Neural progenitor cell (in vitro differentiated cells): ENCODE data around the gene CDH23. TPM values are rescaled to one million over a fixed set of nuclear protein-coding genes. Genes with fewer than 3 reads are reported as not detected.

Experiments
- DNase-seq: peaks from one replicate; pipeline ENCODE4 v3.0.0-alpha.2; 2016; ENCODE audit warnings: low spot score
- H2AFZ ChIP-seq: fragments of 200-600 bp; sonication (generic); replicated peaks from 2 replicates; pipeline ENCODE4 v1.6.1; 2016; ENCODE audit warnings: antibody characterized with exemption
- H3F3A ChIP-seq: fragments of 200-600 bp; sonication (generic); 2 replicates; pipeline ENCODE4 v1.6.1; 2016; ENCODE audit warnings: antibody characterized with exemption, low read depth
- H3K27ac ChIP-seq: fragments of 200-600 bp; sonication (generic); 2 replicates; pipeline ENCODE4 v1.5.1; 2016; ENCODE audit warnings: mild to moderate bottlenecking
- H3K27me3 ChIP-seq: fragments of 200-600 bp; sonication (generic); 2 replicates; pipeline ENCODE4 v1.6.1; 2016; ENCODE audit warnings: mild to moderate bottlenecking, moderate library complexity
- H3K36me3 ChIP-seq: fragments of 200-600 bp; sonication (generic); 2 replicates; pipeline ENCODE4 v1.5.1; 2016
- H3K4me1 ChIP-seq: fragments of 200-600 bp; sonication (generic); 2 replicates; pipeline ENCODE4 v1.6.1; 2016; ENCODE audit warnings: mixed run types
- H3K4me2 ChIP-seq: fragments of 200-600 bp; sonication (generic); 2 replicates; pipeline ENCODE4 v1.6.1; 2016
- H3K4me3 ChIP-seq: fragments of 200-600 bp; sonication (generic); 2 replicates; pipeline ENCODE4 v1.5.1; 2016
- H3K79me2 ChIP-seq: fragments of 200-600 bp; sonication (generic); 2 replicates; pipeline ENCODE4 v1.6.1; 2016; ENCODE audit warnings: low read depth
- H3K9ac ChIP-seq: fragments of 200-600 bp; sonication (generic); 2 replicates; pipeline ENCODE4 v1.6.1; 2016
- H3K9me3 ChIP-seq: fragments of 200-600 bp; sonication (generic); 2 replicates; pipeline ENCODE4 v1.5.1; 2016; ENCODE audit warnings: low read depth
- H4K20me1 ChIP-seq: fragments of 200-600 bp; sonication (generic); 2 replicates; pipeline ENCODE4 v1.6.1; 2016; ENCODE audit warnings: low read depth
- H3K27ac Mint-ChIP-seq: 3 replicates; pipeline ENCODE4 v1.8.0; 2021; ENCODE audit warnings: mixed read lengths
- H3K27me3 Mint-ChIP-seq: 2 replicates; pipeline ENCODE4 v1.8.0; 2022; ENCODE audit warnings: low read depth, mild to moderate bottlenecking, inconsistent platforms, moderate library complexity, mixed read lengths; ENCODE audit not compliant: insufficient read depth
- H3K36me3 Mint-ChIP-seq: 3 replicates; pipeline ENCODE4 v1.8.0; 2021; ENCODE audit warnings: mixed read lengths
- H3K4me1 Mint-ChIP-seq: 3 replicates; pipeline ENCODE4 v1.8.0; 2021; ENCODE audit warnings: mixed read lengths
- H3K4me3 Mint-ChIP-seq: 3 replicates; pipeline ENCODE4 v1.8.0; 2021; ENCODE audit warnings: mild to moderate bottlenecking, moderate library complexity, mixed read lengths
- H3K9me3 Mint-ChIP-seq: 3 replicates; pipeline ENCODE4 v1.8.0; 2020; ENCODE audit warnings: mixed read lengths
- EZH2 ChIP-seq: fragments of 200-600 bp; sonication (generic); IDR thresholded peaks from 2 replicates; pipeline ENCODE4 v1.6.1; 2017; ENCODE audit warnings: antibody characterized with exemption, mild to moderate bottlenecking, moderate library complexity
- EZH2phosphoT487 ChIP-seq: fragments of 200-600 bp; sonication (generic); IDR thresholded peaks from 2 replicates; pipeline ENCODE4 v1.6.1; 2017; ENCODE audit warnings: antibody characterized with exemption
- total RNA-seq: library from RNA; depleted of rRNA; stranded (reverse); fragments of >200 nt; gene quantifications from 2 replicates; pipeline ENCODE4 v1.2.3, GENCODE V29; 2015; ENCODE audit warnings: low replicate concordance
- TF ChIP-seq, protein P1 (sequence below): fragments of 200-600 bp; sonication (generic); IDR thresholded peaks from 2 replicates; pipeline ENCODE4 v1.5.1; 2017; ENCODE audit warnings: antibody characterized with exemption, mild to moderate bottlenecking

The CDH23 gene
- total RNA-seq, 1 donor from 2014 or later = 5.9 TPM

DNA sequence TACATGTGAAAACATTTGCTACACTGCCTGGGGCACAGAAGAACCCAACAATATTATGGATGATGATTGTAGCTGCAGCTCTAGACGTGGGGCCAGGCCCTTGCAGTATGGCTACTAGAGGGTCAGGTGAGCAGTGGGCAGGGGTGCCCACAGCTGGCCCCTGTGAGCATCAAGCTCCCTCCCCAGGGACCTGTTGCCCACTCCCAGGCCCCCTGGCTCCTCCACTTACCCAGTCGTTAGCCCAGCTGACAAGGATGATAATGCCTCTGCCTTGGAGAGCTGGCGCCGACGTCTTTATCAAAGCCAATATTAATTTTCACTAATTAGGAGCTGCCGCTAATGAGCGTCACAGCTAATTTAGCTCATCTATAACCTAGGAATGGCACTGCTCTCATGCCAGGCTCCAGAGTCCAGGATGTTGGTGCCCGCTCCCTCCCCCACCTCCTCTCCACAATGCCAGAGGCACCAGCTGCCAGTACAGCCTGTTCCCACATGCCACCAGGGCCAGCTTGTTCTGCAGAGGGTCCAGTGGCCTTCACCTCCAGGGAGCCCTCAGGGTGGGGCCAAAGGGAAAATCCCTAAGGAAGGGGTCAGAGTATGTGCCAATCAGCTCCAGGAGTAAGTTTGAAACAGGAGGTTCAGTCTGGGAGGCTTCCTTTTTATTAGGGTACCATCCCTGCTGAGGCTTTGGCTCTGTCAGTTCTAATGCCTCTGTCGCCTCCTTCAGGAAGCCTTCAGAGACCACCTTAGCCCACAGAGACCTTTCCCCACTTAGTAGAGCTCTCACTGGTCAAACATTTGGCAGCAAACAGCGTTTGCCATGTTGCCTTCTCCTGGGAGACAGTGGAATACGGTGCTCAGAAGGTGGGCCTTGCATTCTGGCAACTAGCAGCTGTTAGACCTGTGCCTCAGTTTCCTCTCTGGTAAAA, 77.2 kb downstream of the CDH23 start:
- TF ChIP-seq, protein P1, sequence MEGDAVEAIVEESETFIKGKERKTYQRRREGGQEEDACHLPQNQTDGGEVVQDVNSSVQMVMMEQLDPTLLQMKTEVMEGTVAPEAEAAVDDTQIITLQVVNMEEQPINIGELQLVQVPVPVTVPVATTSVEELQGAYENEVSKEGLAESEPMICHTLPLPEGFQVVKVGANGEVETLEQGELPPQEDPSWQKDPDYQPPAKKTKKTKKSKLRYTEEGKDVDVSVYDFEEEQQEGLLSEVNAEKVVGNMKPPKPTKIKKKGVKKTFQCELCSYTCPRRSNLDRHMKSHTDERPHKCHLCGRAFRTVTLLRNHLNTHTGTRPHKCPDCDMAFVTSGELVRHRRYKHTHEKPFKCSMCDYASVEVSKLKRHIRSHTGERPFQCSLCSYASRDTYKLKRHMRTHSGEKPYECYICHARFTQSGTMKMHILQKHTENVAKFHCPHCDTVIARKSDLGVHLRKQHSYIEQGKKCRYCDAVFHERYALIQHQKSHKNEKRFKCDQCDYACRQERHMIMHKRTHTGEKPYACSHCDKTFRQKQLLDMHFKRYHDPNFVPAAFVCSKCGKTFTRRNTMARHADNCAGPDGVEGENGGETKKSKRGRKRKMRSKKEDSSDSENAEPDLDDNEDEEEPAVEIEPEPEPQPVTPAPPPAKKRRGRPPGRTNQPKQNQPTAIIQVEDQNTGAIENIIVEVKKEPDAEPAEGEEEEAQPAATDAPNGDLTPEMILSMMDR = peak; percentile 27
- TF ChIP-seq EZH2phosphoT487 = no peak
- no peaks in the 10 kb centered on the region for H3K9me3 Mint-ChIP-seq
- H3K4me2 ChIP-seq = no peak overlapping the region
- peaks cover 12% of the 10 kb centered on the region for H3K4me1 ChIP-seq
- no peaks in the 10 kb centered on the region for H3K79me2 ChIP-seq
- no peaks in the 10 kb centered on the region for H3K36me3 ChIP-seq
- no peaks in the 10 kb centered on the region for H3K27me3 ChIP-seq
- no peak overlapping the region for H3K9ac ChIP-seq
- H3K9me3 ChIP-seq = no peaks in the 10 kb centered on the region
- H3K27me3 Mint-ChIP-seq = peaks cover 16% of the 10 kb centered on the region
- H3K4me3 ChIP-seq = no peak overlapping the region
- H4K20me1 ChIP-seq = no peaks in the 10 kb centered on the region
- H2AFZ ChIP-seq = no peak overlapping the region
- H3K27ac ChIP-seq = no peak overlapping the region
- peaks cover 16% of the 10 kb centered on the region for H3K4me1 Mint-ChIP-seq
- no peak overlapping the region for H3K27ac Mint-ChIP-seq
- DNase-seq = no peak
- no peaks in the 10 kb centered on the region for H3K36me3 Mint-ChIP-seq
- no peak overlapping the region for H3K4me3 Mint-ChIP-seq
- no peaks in the 10 kb centered on the region for H3F3A ChIP-seq

DNA sequence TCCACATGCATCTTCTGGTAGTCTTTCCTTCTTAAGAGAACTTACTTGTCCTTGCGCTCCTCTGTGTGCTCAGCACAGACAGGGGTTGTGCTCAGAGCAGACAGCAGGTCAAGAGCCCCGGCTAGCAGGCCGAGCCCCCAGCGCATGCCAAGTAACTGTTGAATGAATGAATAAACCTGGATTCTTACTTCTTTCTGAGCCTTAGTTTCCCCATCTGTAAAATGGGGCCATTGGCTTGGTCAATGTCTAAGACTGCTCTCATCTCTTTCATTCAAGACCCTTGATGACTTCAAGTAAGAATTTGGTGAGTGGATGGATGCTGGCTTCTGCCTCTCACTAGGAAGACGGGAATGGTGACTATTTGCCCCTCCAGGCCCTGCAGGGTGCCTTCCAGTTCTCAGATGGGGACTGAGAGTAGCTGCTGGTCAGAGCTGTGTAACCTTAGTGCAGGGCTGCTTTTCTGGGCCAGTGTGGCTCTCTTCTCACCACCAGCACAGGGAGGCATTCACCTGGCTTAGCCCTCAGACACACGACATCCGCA, 78.1 kb downstream of the CDH23 start:
- H3K4me2 ChIP-seq = peak overlapping the region; percentile 42
- H3K36me3 ChIP-seq = no peaks in the 10 kb centered on the region
- H3F3A ChIP-seq = no peaks in the 10 kb centered on the region
- no peaks in the 10 kb centered on the region for H3K36me3 Mint-ChIP-seq
- H3K79me2 ChIP-seq = no peaks in the 10 kb centered on the region
- H3K9me3 Mint-ChIP-seq = no peaks in the 10 kb centered on the region
- peak overlapping the region; percentile 13 for H3K9ac ChIP-seq
- H3K4me3 ChIP-seq = no peak overlapping the region
- no peak overlapping the region for H3K27ac ChIP-seq
- TF ChIP-seq EZH2phosphoT487 = no peak
- no peak overlapping the region for H3K4me3 Mint-ChIP-seq
- H3K4me1 ChIP-seq = peaks cover 12% of the 10 kb centered on the region
- no peaks in the 10 kb centered on the region for H3K9me3 ChIP-seq
- H3K27me3 Mint-ChIP-seq = peaks cover 16% of the 10 kb centered on the region
- peaks cover 16% of the 10 kb centered on the region for H3K4me1 Mint-ChIP-seq
- no peaks in the 10 kb centered on the region for H4K20me1 ChIP-seq
- DNase-seq = no peak
- H2AFZ ChIP-seq = no peak overlapping the region
- H3K27ac Mint-ChIP-seq = no peak overlapping the region
- no peaks in the 10 kb centered on the region for H3K27me3 ChIP-seq

DNA sequence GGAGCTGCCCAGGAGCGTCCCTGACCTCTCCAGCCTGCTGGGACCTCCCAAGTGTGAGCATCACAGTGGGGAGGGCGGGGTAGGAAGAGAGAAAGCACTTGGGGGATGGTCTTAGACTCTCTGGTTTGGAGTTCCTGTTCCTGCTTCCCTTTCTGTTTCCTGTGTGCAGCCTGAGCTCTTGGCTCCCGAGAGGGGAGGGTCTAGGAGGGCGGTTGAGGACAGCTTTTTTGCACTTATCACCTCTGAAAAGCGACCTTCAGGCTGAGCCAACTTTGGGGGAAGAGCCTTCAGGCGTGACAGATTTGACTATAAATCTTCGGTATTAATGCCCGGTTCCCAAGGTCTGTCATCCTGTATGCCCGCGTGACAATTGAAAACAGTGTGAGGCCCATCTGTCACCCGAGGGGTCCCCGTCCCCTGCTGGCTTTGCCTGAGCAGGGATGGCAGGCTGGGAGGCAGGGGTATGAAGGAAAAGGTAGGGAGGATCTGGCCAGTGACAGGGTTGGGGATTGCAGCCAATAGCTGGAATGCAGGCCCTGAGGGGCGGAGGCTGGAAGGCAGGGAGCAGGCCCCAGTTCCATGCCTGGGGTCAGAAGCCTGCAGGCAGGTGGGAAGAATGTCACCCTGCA, 78.6 kb downstream of the CDH23 start:
- Mint-ChIP-seq H3K36me3 (no peaks in the 10 kb centered on the region), H3K9me3 (no peaks in the 10 kb centered on the region), H3K27ac (peak overlapping the region; percentile 30), H3K4me3 (no peak overlapping the region), H3K4me1 (peaks cover 16% of the 10 kb centered on the region), H3K27me3 (peaks cover 16% of the 10 kb centered on the region)
- Histone ChIP-seq H3K36me3 (no peaks in the 10 kb centered on the region), H3K27ac (no peak overlapping the region), H3K4me3 (no peak overlapping the region), H3K4me2 (peak overlapping the region; percentile 42), H3K9ac (peak overlapping the region; percentile 13), H3F3A (no peaks in the 10 kb centered on the region), H3K27me3 (no peaks in the 10 kb centered on the region), H2AFZ (no peak overlapping the region), H4K20me1 (no peaks in the 10 kb centered on the region), H3K4me1 (peaks cover 12% of the 10 kb centered on the region), H3K9me3 (no peaks in the 10 kb centered on the region), H3K79me2 (no peaks in the 10 kb centered on the region)
- DNase-seq = peak; percentile 53
- TF ChIP-seq, protein P1 = no peak
- TF ChIP-seq EZH2 (no peak), EZH2phosphoT487 (no peak)
